ENCODE measurements around the gene FOXC1. TPM values are rescaled to one million over a fixed set of nuclear protein-coding genes. Genes with fewer than 3 reads are reported as not detected.

The FOXC1 gene
- total RNA-seq, 1 experiment from 2014 or later = not detected

GRCh38 chr6:1577896-1578745, 31.6 kb upstream of the FOXC1 start:
- H3K14ac ChIP-seq (ENCODE audit: insufficient read depth, low read length) = no peak overlapping the region
- no peak overlapping the region for H2BK120ac ChIP-seq (ENCODE audit: low read depth, low read length, poor library complexity, severe bottlenecking)
- Mint-ChIP-seq H3K4me3 (no peak overlapping the region), H3K27me3 (ENCODE audit: low read depth) (peaks cover 21% of the 10 kb centered on the region), H3K4me1 (peaks cover 32 to 33% of the 10 kb centered on the region in 2 experiments), H3K9me3 (no peaks in the 10 kb centered on the region), H3K36me3 (ENCODE audit: insufficient read depth in 1 of 3, low read depth in 3 of 3) (no peaks in the 10 kb centered on the region), H3K27ac (no peak overlapping the region)
- no peaks in the 10 kb centered on the region for H3K79me2 ChIP-seq (ENCODE audit: insufficient read depth, low read length)
- H3K18ac ChIP-seq (ENCODE audit: insufficient read length, low read depth, low read length) = no peak overlapping the region
- H3K56ac ChIP-seq (ENCODE audit: insufficient read length, low read depth, low read length) = no peak overlapping the region
- TF ChIP-seq, protein P1, sequence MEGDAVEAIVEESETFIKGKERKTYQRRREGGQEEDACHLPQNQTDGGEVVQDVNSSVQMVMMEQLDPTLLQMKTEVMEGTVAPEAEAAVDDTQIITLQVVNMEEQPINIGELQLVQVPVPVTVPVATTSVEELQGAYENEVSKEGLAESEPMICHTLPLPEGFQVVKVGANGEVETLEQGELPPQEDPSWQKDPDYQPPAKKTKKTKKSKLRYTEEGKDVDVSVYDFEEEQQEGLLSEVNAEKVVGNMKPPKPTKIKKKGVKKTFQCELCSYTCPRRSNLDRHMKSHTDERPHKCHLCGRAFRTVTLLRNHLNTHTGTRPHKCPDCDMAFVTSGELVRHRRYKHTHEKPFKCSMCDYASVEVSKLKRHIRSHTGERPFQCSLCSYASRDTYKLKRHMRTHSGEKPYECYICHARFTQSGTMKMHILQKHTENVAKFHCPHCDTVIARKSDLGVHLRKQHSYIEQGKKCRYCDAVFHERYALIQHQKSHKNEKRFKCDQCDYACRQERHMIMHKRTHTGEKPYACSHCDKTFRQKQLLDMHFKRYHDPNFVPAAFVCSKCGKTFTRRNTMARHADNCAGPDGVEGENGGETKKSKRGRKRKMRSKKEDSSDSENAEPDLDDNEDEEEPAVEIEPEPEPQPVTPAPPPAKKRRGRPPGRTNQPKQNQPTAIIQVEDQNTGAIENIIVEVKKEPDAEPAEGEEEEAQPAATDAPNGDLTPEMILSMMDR (conservative IDR thresholded peaks at IDR 0.05) = no peak
- no peak for DNase-seq
- H3K9me3 ChIP-seq (ENCODE audit: control insufficient read depth, low read depth, low read length) = no peaks in the 10 kb centered on the region
- no peak overlapping the region for H2BK5ac ChIP-seq (ENCODE audit: insufficient read length, low read length)
- no peak overlapping the region for H2AK5ac ChIP-seq (ENCODE audit: insufficient read length, low read length)
- no peak overlapping the region for H2BK20ac ChIP-seq (ENCODE audit: low read depth, low read length, poor library complexity, severe bottlenecking)
- WGBS (ENCODE audit: extremely low coverage, insufficient read length, low lambda C conversion rate) = no CpG with 5 or more reads among the region's 19 CpGs
- no peak overlapping the region for H3K4me2 ChIP-seq (ENCODE audit: insufficient read depth, insufficient read length, low read length)
- H4K8ac ChIP-seq (replicated peaks; ENCODE audit: insufficient read length, low read depth, low read length) = no peak overlapping the region
- no peak overlapping the region for H3T11ph ChIP-seq (ENCODE audit: low read length)
- H4K20me1 ChIP-seq (ENCODE audit: control insufficient read depth, insufficient read depth, insufficient read length) = no peaks in the 10 kb centered on the region
- H2BK15ac ChIP-seq (ENCODE audit: low read depth, low read length) = no peak overlapping the region
- H3K79me1 ChIP-seq (ENCODE audit: insufficient read depth, low read depth, low read length, poor library complexity, severe bottlenecking) = no peaks in the 10 kb centered on the region
- no peak overlapping the region for H3K9ac ChIP-seq (ENCODE audit: extremely low read depth, insufficient read length, low read length)
- no peaks in the 10 kb centered on the region for H3K27me3 ChIP-seq (ENCODE audit: insufficient read depth, low read length)
- H3K23me2 ChIP-seq (ENCODE audit: insufficient read length, low read depth, low read length, poor library complexity, severe bottlenecking) = no peaks in the 10 kb centered on the region
- H2AFZ ChIP-seq (ENCODE audit: low read length) = no peak overlapping the region
- H3K4me1 ChIP-seq (ENCODE audit: insufficient read depth, low read length) = no peaks in the 10 kb centered on the region
- H2BK12ac ChIP-seq (ENCODE audit: insufficient read length, low read depth, low read length) = no peak overlapping the region
- no peak overlapping the region for H4K5ac ChIP-seq (ENCODE audit: insufficient read length, low read depth, low read length)
- no peak overlapping the region for H3K4ac ChIP-seq (ENCODE audit: low read depth, low read length)
- H4K91ac ChIP-seq (ENCODE audit: insufficient read length, low read depth, low read length) = no peak overlapping the region
- no peak overlapping the region for H3K23ac ChIP-seq (ENCODE audit: insufficient read length, low read depth, low read length)
- no peak overlapping the region for H3K27ac ChIP-seq (ENCODE audit: insufficient read length, low read depth, low read length)

Data from H9 (cell line).